DND-41 (cell line): ENCODE data around the gene ACVR2A.

Experiments used
- ATAC-seq: fragments of 200-7000 bp; cut with Tn5 transposase; 3 replicates; pipeline ENCODE4 v1.9.1; 2021; ENCODE audit warnings: low read depth; ENCODE audit not compliant: insufficient read depth
- DNase-seq: peaks from one replicate; pipeline ENCODE4 v3.0.0-alpha.2; 2020
- H2AFZ ChIP-seq: 2 replicates; pipeline ENCODE4 v1.6.0; 2012; ENCODE audit warnings: low read depth, low read length
- H3K27ac ChIP-seq: 2 replicates; pipeline ENCODE4 v1.5.1; 2012; ENCODE audit warnings: low read length, inconsistent platforms
- H3K27me3 ChIP-seq: fragments of 200-600 bp; sonication (generic); 2 replicates; pipeline ENCODE4 v1.6.0; 2012; ENCODE audit warnings: low read length, mild to moderate bottlenecking, inconsistent platforms; ENCODE audit not compliant: insufficient read depth, poor library complexity
- H3K36me3 ChIP-seq: 2 replicates; pipeline ENCODE4 v1.5.1; 2012; ENCODE audit warnings: low read length, inconsistent platforms; ENCODE audit not compliant: insufficient read depth
- H3K4me1 ChIP-seq: 2 replicates; pipeline ENCODE4 v1.5.1; 2012; ENCODE audit warnings: mild to moderate bottlenecking, low read length; ENCODE audit not compliant: insufficient read depth
- H3K4me2 ChIP-seq: 2 replicates; pipeline ENCODE4 v1.6.0; 2012; ENCODE audit warnings: mild to moderate bottlenecking, moderate library complexity, low read length, inconsistent platforms; ENCODE audit not compliant: insufficient read depth
- H3K4me3 ChIP-seq, 2 experiments: fragments of 200-600 bp in 1 of 2; shearing (Covaris generic) in 1 of 2; 2 replicates each; pipeline ENCODE4 v1.5.1; 2012 to 2016; ENCODE audit warnings: inconsistent platforms in 2 of 2, low read length in 2 of 2, mild to moderate bottlenecking in 2 of 2, low read depth in 1 of 2, moderate library complexity in 1 of 2
- H3K79me2 ChIP-seq: 2 replicates; pipeline ENCODE4 v1.6.0; 2012; ENCODE audit warnings: low read length, inconsistent platforms; ENCODE audit not compliant: insufficient read depth
- H3K9ac ChIP-seq: 2 replicates; pipeline ENCODE4 v1.6.0; 2012; ENCODE audit warnings: low read depth, mild to moderate bottlenecking, inconsistent platforms, low read length, moderate library complexity
- H3K9me3 ChIP-seq: 2 replicates; pipeline ENCODE4 v1.5.1; 2012; ENCODE audit warnings: low read length, moderate library complexity, mild to moderate bottlenecking, inconsistent platforms; ENCODE audit not compliant: insufficient read depth, severe bottlenecking
- H4K20me1 ChIP-seq: 2 replicates; pipeline ENCODE4 v1.6.0; 2012; ENCODE audit warnings: low read length; ENCODE audit not compliant: insufficient read depth
- CTCF ChIP-seq: IDR thresholded peaks from 2 replicates; pipeline ENCODE4 v1.5.1; 2012; ENCODE audit warnings: borderline replicate concordance, low read length, moderate library complexity, mild to moderate bottlenecking; ENCODE audit not compliant: poor library complexity, severe bottlenecking; ENCODE audit errors: extremely low read depth
- EZH2 ChIP-seq: IDR thresholded peaks from 3 replicates; pipeline ENCODE4 v1.6.1; 2012; ENCODE audit warnings: borderline replicate concordance, low read depth, mild to moderate bottlenecking, moderate library complexity, low read length, inconsistent platforms; ENCODE audit not compliant: severe bottlenecking

Gene ACVR2A

GRCh38 chr2:147850838-147851237, 6.0 kb downstream of the ACVR2A start:
- Histone ChIP-seq H3K79me2 (no peaks in the 10 kb centered on the region), H3K4me1 (no peaks in the 10 kb centered on the region), H3K27me3 (no peaks in the 10 kb centered on the region), H3K9me3 (no peaks in the 10 kb centered on the region), H4K20me1 (no peaks in the 10 kb centered on the region), H3K4me2 (no peak overlapping the region), H3K36me3 (no peaks in the 10 kb centered on the region), H2AFZ (no peak overlapping the region), H3K9ac (no peak overlapping the region), H3K27ac (no peak overlapping the region), H3K4me3 (no peak overlapping the region)
- ATAC-seq (no peak), DNase-seq (no peak)
- no peak for TF ChIP-seq EZH2
- TF ChIP-seq CTCF = no peak

- TF ChIP-seq EZH2 (no peak), CTCF (no peak)
- DNase-seq (no peak), ATAC-seq (no peak)
- no peaks in the 10 kb centered on the region for H3K9me3 ChIP-seq
- H3K36me3 ChIP-seq = no peaks in the 10 kb centered on the region
- H3K9ac ChIP-seq = no peak overlapping the region
- H3K27me3 ChIP-seq = no peaks in the 10 kb centered on the region
- H3K79me2 ChIP-seq = no peaks in the 10 kb centered on the region
- H2AFZ ChIP-seq = no peak overlapping the region
- H3K4me3 ChIP-seq = no peak overlapping the region
- no peak overlapping the region for H3K27ac ChIP-seq
- no peak overlapping the region for H3K4me2 ChIP-seq
- H4K20me1 ChIP-seq = no peaks in the 10 kb centered on the region
- H3K4me1 ChIP-seq = no peaks in the 10 kb centered on the region
Observed at GRCh38 chr2:147851244-147851930, 6.6 kb downstream of the ACVR2A start.

- H3K9ac ChIP-seq = no peak overlapping the region
- no peaks in the 10 kb centered on the region for H3K4me1 ChIP-seq
- no peaks in the 10 kb centered on the region for H3K79me2 ChIP-seq
Observed at GRCh38 chr2:147854557-147855134, 9.8 kb downstream of the ACVR2A start.

More at GRCh38 chr2:147854557-147855134, 9.8 kb downstream of the ACVR2A start:
- TF ChIP-seq CTCF (no peak), EZH2 (no peak)
- no peaks in the 10 kb centered on the region for H3K27me3 ChIP-seq
- H3K4me3 ChIP-seq = no peak overlapping the region
- no peak overlapping the region for H3K4me2 ChIP-seq
- DNase-seq (no peak), ATAC-seq (no peak)
- no peak overlapping the region for H2AFZ ChIP-seq
- H3K36me3 ChIP-seq = no peaks in the 10 kb centered on the region
- H4K20me1 ChIP-seq = no peaks in the 10 kb centered on the region
- no peak overlapping the region for H3K27ac ChIP-seq
- no peaks in the 10 kb centered on the region for H3K9me3 ChIP-seq
